ENCODE measurements around the gene EVI5.

DNA sequence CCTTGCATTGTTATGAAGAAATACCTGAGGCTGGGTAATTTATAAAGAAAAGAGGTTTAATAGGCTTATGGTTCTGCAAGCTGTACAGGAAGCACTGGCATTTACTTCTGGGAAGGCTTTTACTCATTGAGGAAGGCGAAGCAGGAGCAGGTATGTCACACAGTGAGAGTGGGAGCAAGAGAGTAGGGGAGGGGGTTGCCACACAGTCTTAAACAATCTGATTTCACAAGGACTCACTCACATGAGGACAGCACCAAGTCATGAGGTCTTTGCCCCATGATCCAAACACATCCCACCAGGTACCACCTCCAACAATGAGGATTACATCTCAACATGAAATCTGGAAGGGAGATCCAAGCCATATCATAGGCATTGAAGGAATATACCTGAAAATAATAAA is 127.2 kb downstream of the EVI5 start:
- TF ChIP-seq, protein P1, sequence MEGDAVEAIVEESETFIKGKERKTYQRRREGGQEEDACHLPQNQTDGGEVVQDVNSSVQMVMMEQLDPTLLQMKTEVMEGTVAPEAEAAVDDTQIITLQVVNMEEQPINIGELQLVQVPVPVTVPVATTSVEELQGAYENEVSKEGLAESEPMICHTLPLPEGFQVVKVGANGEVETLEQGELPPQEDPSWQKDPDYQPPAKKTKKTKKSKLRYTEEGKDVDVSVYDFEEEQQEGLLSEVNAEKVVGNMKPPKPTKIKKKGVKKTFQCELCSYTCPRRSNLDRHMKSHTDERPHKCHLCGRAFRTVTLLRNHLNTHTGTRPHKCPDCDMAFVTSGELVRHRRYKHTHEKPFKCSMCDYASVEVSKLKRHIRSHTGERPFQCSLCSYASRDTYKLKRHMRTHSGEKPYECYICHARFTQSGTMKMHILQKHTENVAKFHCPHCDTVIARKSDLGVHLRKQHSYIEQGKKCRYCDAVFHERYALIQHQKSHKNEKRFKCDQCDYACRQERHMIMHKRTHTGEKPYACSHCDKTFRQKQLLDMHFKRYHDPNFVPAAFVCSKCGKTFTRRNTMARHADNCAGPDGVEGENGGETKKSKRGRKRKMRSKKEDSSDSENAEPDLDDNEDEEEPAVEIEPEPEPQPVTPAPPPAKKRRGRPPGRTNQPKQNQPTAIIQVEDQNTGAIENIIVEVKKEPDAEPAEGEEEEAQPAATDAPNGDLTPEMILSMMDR (IDR thresholded peaks at IDR 0.05), result no peak
- no peak for TF ChIP-seq POLR2A (IDR thresholded peaks at IDR 0.05)

Measured in body of pancreas (tissue), 4 donors.